Neural crest cell (in vitro differentiated cells): Measurements from ENCODE around the gene WNT7A. TPM values are rescaled to one million over a fixed set of nuclear protein-coding genes. Genes with fewer than 3 reads are reported as not detected.

ENCODE experiments used
- DNase-seq: peaks from one replicate; pipeline ENCODE4 v3.0.0; 2021; ENCODE audit warnings: low read depth, mixed read lengths, low spot score
- H3K27ac Mint-ChIP-seq: one replicate; pipeline ENCODE4 v1.8.0; 2021; ENCODE audit warnings: mild to moderate bottlenecking, mixed read lengths; ENCODE audit not compliant: unreplicated experiment
- H3K27me3 Mint-ChIP-seq: 2 replicates; pipeline ENCODE4 v1.8.0; 2021; ENCODE audit warnings: low read depth, mild to moderate bottlenecking, mixed read lengths
- H3K36me3 Mint-ChIP-seq: 2 replicates; pipeline ENCODE4 v1.8.0; 2021; ENCODE audit warnings: low read depth, mild to moderate bottlenecking, mixed read lengths
- H3K4me1 Mint-ChIP-seq: 2 replicates; pipeline ENCODE4 v1.8.0; 2021; ENCODE audit warnings: mixed read lengths
- H3K4me3 Mint-ChIP-seq: one replicate; pipeline ENCODE4 v1.8.0; 2021; ENCODE audit warnings: mild to moderate bottlenecking, mixed read lengths
- H3K9me3 Mint-ChIP-seq: 2 replicates; pipeline ENCODE4 v1.8.0; 2021; ENCODE audit warnings: mixed read lengths
- CTCF ChIP-seq: fragments of 200-600 bp; sonication (generic); conservative IDR thresholded peaks from 2 replicates; pipeline ENCODE4 v1.5.0; 2021; ENCODE audit warnings: antibody characterized with exemption, mild to moderate bottlenecking
- total RNA-seq: library from RNA; stranded (reverse); gene quantifications from 2 replicates; pipeline ENCODE4 v1.2.1, GENCODE V29; 2021

WNT7A gene
- total RNA-seq, 1 donor from 2014 or later = 9.8 TPM

GRCh38 chr3:13856006-13856405 is 23.9 kb downstream of the WNT7A start:
- TF ChIP-seq CTCF = no peak
- Mint-ChIP-seq H3K4me3 (no peak overlapping the region), H3K36me3 (no peaks in the 10 kb centered on the region), H3K27me3 (peaks cover 4% of the 10 kb centered on the region), H3K27ac (no peak overlapping the region), H3K4me1 (peaks cover 4% of the 10 kb centered on the region), H3K9me3 (no peaks in the 10 kb centered on the region)
- no peak for DNase-seq

GRCh38 chr3:13854492-13854891 is 25.4 kb downstream of the WNT7A start:
- no peak overlapping the region for H3K4me3 Mint-ChIP-seq
- H3K27me3 Mint-ChIP-seq = peaks cover 4% of the 10 kb centered on the region
- no peaks in the 10 kb centered on the region for H3K36me3 Mint-ChIP-seq
- no peak for DNase-seq
- peaks cover 6% of the 10 kb centered on the region for H3K4me1 Mint-ChIP-seq
- no peaks in the 10 kb centered on the region for H3K9me3 Mint-ChIP-seq
- no peak overlapping the region for H3K27ac Mint-ChIP-seq
- TF ChIP-seq CTCF = no peak

GRCh38 chr3:13853978-13854296 is 25.9 kb downstream of the WNT7A start:
- TF ChIP-seq CTCF = no peak
- Mint-ChIP-seq H3K4me3 (no peak overlapping the region), H3K27me3 (peaks cover 4% of the 10 kb centered on the region), H3K4me1 (peaks cover 8% of the 10 kb centered on the region), H3K27ac (peak overlapping the region; percentile 62), H3K9me3 (no peaks in the 10 kb centered on the region), H3K36me3 (peaks cover 1% of the 10 kb centered on the region)
- DNase-seq = no peak

DNA sequence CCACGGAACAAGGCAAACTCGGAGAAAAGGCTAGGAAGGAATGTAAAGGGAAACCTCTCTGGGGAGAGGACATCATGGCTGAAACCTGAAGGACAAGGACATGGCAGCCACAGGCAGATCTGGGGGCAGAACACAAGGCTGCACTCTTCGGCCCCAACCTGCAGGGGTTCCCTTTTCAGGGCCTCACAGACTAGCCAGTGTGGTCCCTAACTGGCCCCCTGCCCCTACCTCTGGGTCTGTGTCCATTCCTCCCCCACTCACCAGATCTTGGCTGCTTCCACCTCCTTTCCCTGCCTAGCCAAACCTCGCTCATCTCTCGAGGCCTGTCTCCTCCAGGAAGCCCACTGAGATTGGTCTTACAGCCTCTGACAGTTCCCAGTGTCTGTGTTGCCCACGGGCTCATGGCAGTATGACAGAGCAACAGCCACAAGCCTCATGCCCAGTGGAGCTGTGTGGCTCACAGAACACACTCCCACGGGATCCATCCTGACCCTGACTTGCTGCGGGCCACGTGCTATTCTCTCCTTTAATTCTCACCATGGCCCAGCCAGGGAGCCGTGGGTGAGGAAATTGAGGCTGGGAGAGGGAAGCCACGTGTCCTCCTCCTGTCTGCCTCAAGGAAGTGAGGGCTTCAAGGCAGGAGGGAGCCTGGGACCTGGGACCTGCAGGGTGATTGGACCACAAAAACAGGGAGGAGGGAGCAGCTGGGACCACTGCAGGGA is 26.5 kb downstream of the WNT7A start:
- Mint-ChIP-seq H3K9me3 (no peaks in the 10 kb centered on the region), H3K36me3 (peaks cover 4% of the 10 kb centered on the region), H3K27ac (peak overlapping the region; percentile 62), H3K27me3 (peaks cover 4% of the 10 kb centered on the region), H3K4me1 (peaks cover 8% of the 10 kb centered on the region), H3K4me3 (no peak overlapping the region)
- no peak for DNase-seq
- no peak for TF ChIP-seq CTCF

DNA sequence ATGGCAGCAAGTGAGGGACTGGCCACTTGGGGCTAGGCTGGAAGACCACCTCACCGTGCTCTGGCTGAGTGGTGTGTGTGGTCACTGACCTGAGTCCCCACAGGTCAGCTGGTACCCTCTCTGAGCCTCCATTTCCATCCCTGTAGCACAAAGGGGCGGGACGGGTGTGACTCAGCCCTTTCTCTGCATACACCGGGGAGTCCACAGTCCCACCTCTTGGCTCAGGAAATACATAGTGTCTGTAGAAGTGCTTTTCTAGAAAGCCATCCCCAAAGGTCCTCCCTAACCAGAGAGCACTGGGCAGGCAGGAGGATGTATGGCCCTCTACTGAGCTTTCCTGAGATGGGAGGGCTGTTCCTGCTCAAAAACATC is 27.2 kb downstream of the WNT7A start:
- no peak for TF ChIP-seq CTCF
- H3K4me1 Mint-ChIP-seq = peaks cover 8% of the 10 kb centered on the region
- no peak overlapping the region for H3K27ac Mint-ChIP-seq
- H3K9me3 Mint-ChIP-seq = no peaks in the 10 kb centered on the region
- DNase-seq = no peak
- H3K36me3 Mint-ChIP-seq = peaks cover 4% of the 10 kb centered on the region
- peaks cover 4% of the 10 kb centered on the region for H3K27me3 Mint-ChIP-seq
- no peak overlapping the region for H3K4me3 Mint-ChIP-seq
